Measurements from ENCODE around the gene PLAU.

DNA sequence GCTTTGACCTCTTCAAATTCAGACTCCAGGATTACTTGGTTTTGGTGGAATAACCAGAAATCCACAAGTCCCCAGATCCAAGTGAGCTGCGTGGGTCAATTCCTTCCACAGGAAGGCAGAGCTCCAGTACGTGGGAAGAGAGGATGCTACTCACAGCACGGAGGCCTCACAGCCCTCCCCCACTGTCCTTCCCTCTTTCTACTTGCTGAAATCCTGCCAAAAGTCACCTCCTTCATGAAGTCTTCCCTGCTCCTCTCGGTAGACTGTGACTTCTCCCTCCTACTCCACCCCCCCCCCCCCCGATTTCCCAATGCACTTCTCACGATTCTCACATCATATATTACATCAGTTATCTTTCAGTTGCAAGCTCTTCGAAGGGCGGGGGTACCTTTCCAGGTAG lies 48.9 kb upstream of the PLAU start:
- TF ChIP-seq, protein P1, sequence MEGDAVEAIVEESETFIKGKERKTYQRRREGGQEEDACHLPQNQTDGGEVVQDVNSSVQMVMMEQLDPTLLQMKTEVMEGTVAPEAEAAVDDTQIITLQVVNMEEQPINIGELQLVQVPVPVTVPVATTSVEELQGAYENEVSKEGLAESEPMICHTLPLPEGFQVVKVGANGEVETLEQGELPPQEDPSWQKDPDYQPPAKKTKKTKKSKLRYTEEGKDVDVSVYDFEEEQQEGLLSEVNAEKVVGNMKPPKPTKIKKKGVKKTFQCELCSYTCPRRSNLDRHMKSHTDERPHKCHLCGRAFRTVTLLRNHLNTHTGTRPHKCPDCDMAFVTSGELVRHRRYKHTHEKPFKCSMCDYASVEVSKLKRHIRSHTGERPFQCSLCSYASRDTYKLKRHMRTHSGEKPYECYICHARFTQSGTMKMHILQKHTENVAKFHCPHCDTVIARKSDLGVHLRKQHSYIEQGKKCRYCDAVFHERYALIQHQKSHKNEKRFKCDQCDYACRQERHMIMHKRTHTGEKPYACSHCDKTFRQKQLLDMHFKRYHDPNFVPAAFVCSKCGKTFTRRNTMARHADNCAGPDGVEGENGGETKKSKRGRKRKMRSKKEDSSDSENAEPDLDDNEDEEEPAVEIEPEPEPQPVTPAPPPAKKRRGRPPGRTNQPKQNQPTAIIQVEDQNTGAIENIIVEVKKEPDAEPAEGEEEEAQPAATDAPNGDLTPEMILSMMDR (IDR thresholded peaks at IDR 0.05): no peak
- TF ChIP-seq POLR2A (IDR thresholded peaks at IDR 0.05): no peak
